ENCODE measurements around the gene ELAPOR1. TPM values are rescaled to one million over a fixed set of nuclear protein-coding genes. Genes with fewer than 3 reads are reported as not detected.
A peak's percentile ranks its signal among the peaks of the same experiment; 100 is the strongest.

The ELAPOR1 gene
- total and polyA plus RNA-seq, 9 of the 15 experiments (the other 6 are each of a cell fraction or from before 2014, with no cell fraction given): 0.07 to 1.2 (median 0.18) TPM

GRCh38 chr1:109075531-109076490, 38.1 kb upstream of the ELAPOR1 start, which contains the start of gene TAF13 (continued):
- TF ChIP-seq GTF3C2 (IDR thresholded peaks at IDR 0.05; ENCODE audit: borderline replicate concordance, extremely low read depth, insufficient read length) (no peak), PHTF2 (CRISPR knock-in tag; IDR thresholded peaks at IDR 0.05) (peak; percentile 66; the same call in 1 of the 2 replicates), E2F3 (CRISPR knock-in tag; IDR thresholded peaks at IDR 0.05) (no peak), SAFB (IDR thresholded peaks at IDR 0.05; ENCODE audit: borderline replicate concordance, low read depth, low read length) (no peak), ETV5 (CRISPR knock-in tag; IDR thresholded peaks at IDR 0.05; ENCODE audit: low read depth) (peak; percentile 97), FOXJ2 (tag; IDR thresholded peaks at IDR 0.05) (peak; percentile 78), NFRKB (IDR thresholded peaks at IDR 0.05; ENCODE audit: low read depth) (peak; percentile 70), TCF7 (IDR thresholded peaks at IDR 0.05; ENCODE audit: borderline replicate concordance) (0 out of 2 replicates have a peak, but pooled peaks have one; percentile 75), ZNF224 (CRISPR knock-in tag; IDR thresholded peaks at IDR 0.05) (no peak), SRSF1 (IDR thresholded peaks at IDR 0.05; ENCODE audit: low read depth, low read length) (no peak), RBM34 (IDR thresholded peaks at IDR 0.05; ENCODE audit: borderline replicate concordance, insufficient read depth, low read length) (no peak), SREBF1 (IDR thresholded peaks at IDR 0.05; ENCODE audit: borderline replicate concordance, low read depth, low read length) (no peak), DLX4 (CRISPR knock-in tag; IDR thresholded peaks at IDR 0.05) (no peak), ZNF766 (CRISPR knock-in tag; conservative IDR thresholded peaks at IDR 0.05) (0 out of 2 replicates have a peak, but pooled peaks have one; percentile 19), U2AF1 (optimal IDR thresholded peaks at IDR 0.05; ENCODE audit: low read depth, low read length) (no peak), EP400 (IDR thresholded peaks at IDR 0.05) (peak; percentile 92), SRF (CRISPR knock-in tag; IDR thresholded peaks at IDR 0.05) (peak in 1 of 2 experiments; percentile 88; a peak in 2 of 4 replicates), ZNF174 (CRISPR knock-in tag; IDR thresholded peaks at IDR 0.05) (no peak), TAF7 (tag; IDR thresholded peaks at IDR 0.05) (peak; percentile 39; the same call in 1 of the 2 replicates), ZFX (CRISPR knock-in tag; IDR thresholded peaks at IDR 0.05) (peak; percentile 100), DIDO1 (tag; IDR thresholded peaks at IDR 0.05; ENCODE audit: low read depth) (peak; percentile 75; the same call in 1 of the 2 replicates), ZNF707 (CRISPR knock-in tag; conservative IDR thresholded peaks at IDR 0.05) (no peak), KLF13 (tag; IDR thresholded peaks at IDR 0.05; ENCODE audit: borderline replicate concordance, low read depth) (0 out of 2 replicates have a peak, but pooled peaks have one; percentile 25), ZNF12 (CRISPR knock-in tag; IDR thresholded peaks at IDR 0.05) (no peak), STAT5B (CRISPR knock-in tag; IDR thresholded peaks at IDR 0.05) (no peak), PURB (CRISPR knock-in tag; IDR thresholded peaks at IDR 0.05; ENCODE audit: low read depth) (no peak)

Measured in K562 (cell line).